Measurements from ENCODE around the gene SAC3D1. TPM values are rescaled to one million over a fixed set of nuclear protein-coding genes. Genes with fewer than 3 reads are reported as not detected.

SAC3D1 gene
- total and polyA plus RNA-seq, 9 of the 15 experiments (the other 6 are each of a cell fraction or from before 2014, with no cell fraction given) = 0.20 to 35.2 (median 5.8) TPM

- Histone ChIP-seq H3K4me1 (replicated peaks in 1 of 2; ENCODE audit: control insufficient read depth in 2 of 2, insufficient read depth in 2 of 2, low read length in 2 of 2) (peaks cover 16 to 18% of the 10 kb centered on the region in 2 experiments; a peak in 4 of 5 replicates), H3K9me1 (ENCODE audit: control insufficient read depth, insufficient read depth, low read length) (no peaks in the 10 kb centered on the region), H3K27ac (ENCODE audit: extremely low read depth, low read depth, low read length) (no peak overlapping the region), H4K20me1 (replicated peaks; ENCODE audit: control insufficient read depth, insufficient read depth, low read length) (peaks cover 6% of the 10 kb centered on the region; the same call in 1 of the 2 replicates), H2AFZ (ENCODE audit: low read depth, low read length) (no peak overlapping the region), H3K79me2 (ENCODE audit: control insufficient read depth, insufficient read depth, low read length) (peaks cover 46% of the 10 kb centered on the region), H3K4me3 (no peak overlapping the region), H3K4me2 (ENCODE audit: insufficient read depth, low read length) (no peak overlapping the region), H3K9me3 (replicated peaks; ENCODE audit: control insufficient read depth, insufficient read depth, low read depth, low read length) (no peaks in the 10 kb centered on the region), H3K9ac (ENCODE audit: insufficient read depth in 1 of 2, low read depth in 2 of 2, low read length in 2 of 2) (peak overlapping the region in 1 of 2 experiments; percentile 55; a peak in 1 of 4 replicates), H3K27me3 (ENCODE audit: control insufficient read depth in 2 of 2, insufficient read depth in 2 of 2, low read length in 2 of 2) (no peaks in the 10 kb centered on the region), H3K36me3 (ENCODE audit: control insufficient read depth, insufficient read depth, low read length) (peaks cover 63% of the 10 kb centered on the region)
- ATAC-seq = peak; percentile 69
- WGBS (ENCODE audit: insufficient coverage, low coverage, missing lambda C conversion rate) = 62% methylated on average over 4 of the region's 4 CpGs
- ChIA-PET CTCF (ENCODE audit: low intra/inter-chr PET ratio) (interaction anchor here (0.5 to 3.0 kb wide), 2 partner anchors 64 to 955 kb away, joined by 4 to 18 read pairs; partner anchors contain the start of gene ARL2), POLR2A (interaction anchor here (0.6 to 1.8 kb wide), 5 partner anchors 8 to 1211 kb away, joined by 3 to 4 read pairs (median 3); no protein-coding TSS in a partner anchor)
- intact Hi-C loops (cut with micrococcal nuclease) = no loop called here
- DNase-seq (ENCODE audit: extremely low read depth in 1 of 4, low spot score in 3 of 4) = peak in 1 of 4 experiments; percentile 45
- in situ Hi-C loops (cut with MboI) = no loop called here
- no TSS peak for BruUV-seq (replicated peaks)
- peak; percentile 79 for FAIRE-seq
- TF ChIP-seq, protein P1, sequence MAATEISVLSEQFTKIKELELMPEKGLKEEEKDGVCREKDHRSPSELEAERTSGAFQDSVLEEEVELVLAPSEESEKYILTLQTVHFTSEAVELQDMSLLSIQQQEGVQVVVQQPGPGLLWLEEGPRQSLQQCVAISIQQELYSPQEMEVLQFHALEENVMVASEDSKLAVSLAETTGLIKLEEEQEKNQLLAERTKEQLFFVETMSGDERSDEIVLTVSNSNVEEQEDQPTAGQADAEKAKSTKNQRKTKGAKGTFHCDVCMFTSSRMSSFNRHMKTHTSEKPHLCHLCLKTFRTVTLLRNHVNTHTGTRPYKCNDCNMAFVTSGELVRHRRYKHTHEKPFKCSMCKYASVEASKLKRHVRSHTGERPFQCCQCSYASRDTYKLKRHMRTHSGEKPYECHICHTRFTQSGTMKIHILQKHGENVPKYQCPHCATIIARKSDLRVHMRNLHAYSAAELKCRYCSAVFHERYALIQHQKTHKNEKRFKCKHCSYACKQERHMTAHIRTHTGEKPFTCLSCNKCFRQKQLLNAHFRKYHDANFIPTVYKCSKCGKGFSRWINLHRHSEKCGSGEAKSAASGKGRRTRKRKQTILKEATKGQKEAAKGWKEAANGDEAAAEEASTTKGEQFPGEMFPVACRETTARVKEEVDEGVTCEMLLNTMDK (IDR thresholded peaks at IDR 0.05; ENCODE audit: borderline replicate concordance, insufficient read depth, low read depth, low read length, poor library complexity, severe bottlenecking) = peak; percentile 54
- TF ChIP-seq FOXK2 (conservative IDR thresholded peaks at IDR 0.05 in 1 of 2, IDR thresholded peaks at IDR 0.05 in 1 of 2; ENCODE audit: low read depth in 2 of 2) (no peak), MEIS2 (IDR thresholded peaks at IDR 0.05; ENCODE audit: partially characterized antibody) (no peak), POLR2AphosphoS2 (IDR thresholded peaks at IDR 0.05; ENCODE audit: low read length) (no peak), KLF16 (IDR thresholded peaks at IDR 0.05) (no peak)
- TF ChIP-seq, protein P2, sequence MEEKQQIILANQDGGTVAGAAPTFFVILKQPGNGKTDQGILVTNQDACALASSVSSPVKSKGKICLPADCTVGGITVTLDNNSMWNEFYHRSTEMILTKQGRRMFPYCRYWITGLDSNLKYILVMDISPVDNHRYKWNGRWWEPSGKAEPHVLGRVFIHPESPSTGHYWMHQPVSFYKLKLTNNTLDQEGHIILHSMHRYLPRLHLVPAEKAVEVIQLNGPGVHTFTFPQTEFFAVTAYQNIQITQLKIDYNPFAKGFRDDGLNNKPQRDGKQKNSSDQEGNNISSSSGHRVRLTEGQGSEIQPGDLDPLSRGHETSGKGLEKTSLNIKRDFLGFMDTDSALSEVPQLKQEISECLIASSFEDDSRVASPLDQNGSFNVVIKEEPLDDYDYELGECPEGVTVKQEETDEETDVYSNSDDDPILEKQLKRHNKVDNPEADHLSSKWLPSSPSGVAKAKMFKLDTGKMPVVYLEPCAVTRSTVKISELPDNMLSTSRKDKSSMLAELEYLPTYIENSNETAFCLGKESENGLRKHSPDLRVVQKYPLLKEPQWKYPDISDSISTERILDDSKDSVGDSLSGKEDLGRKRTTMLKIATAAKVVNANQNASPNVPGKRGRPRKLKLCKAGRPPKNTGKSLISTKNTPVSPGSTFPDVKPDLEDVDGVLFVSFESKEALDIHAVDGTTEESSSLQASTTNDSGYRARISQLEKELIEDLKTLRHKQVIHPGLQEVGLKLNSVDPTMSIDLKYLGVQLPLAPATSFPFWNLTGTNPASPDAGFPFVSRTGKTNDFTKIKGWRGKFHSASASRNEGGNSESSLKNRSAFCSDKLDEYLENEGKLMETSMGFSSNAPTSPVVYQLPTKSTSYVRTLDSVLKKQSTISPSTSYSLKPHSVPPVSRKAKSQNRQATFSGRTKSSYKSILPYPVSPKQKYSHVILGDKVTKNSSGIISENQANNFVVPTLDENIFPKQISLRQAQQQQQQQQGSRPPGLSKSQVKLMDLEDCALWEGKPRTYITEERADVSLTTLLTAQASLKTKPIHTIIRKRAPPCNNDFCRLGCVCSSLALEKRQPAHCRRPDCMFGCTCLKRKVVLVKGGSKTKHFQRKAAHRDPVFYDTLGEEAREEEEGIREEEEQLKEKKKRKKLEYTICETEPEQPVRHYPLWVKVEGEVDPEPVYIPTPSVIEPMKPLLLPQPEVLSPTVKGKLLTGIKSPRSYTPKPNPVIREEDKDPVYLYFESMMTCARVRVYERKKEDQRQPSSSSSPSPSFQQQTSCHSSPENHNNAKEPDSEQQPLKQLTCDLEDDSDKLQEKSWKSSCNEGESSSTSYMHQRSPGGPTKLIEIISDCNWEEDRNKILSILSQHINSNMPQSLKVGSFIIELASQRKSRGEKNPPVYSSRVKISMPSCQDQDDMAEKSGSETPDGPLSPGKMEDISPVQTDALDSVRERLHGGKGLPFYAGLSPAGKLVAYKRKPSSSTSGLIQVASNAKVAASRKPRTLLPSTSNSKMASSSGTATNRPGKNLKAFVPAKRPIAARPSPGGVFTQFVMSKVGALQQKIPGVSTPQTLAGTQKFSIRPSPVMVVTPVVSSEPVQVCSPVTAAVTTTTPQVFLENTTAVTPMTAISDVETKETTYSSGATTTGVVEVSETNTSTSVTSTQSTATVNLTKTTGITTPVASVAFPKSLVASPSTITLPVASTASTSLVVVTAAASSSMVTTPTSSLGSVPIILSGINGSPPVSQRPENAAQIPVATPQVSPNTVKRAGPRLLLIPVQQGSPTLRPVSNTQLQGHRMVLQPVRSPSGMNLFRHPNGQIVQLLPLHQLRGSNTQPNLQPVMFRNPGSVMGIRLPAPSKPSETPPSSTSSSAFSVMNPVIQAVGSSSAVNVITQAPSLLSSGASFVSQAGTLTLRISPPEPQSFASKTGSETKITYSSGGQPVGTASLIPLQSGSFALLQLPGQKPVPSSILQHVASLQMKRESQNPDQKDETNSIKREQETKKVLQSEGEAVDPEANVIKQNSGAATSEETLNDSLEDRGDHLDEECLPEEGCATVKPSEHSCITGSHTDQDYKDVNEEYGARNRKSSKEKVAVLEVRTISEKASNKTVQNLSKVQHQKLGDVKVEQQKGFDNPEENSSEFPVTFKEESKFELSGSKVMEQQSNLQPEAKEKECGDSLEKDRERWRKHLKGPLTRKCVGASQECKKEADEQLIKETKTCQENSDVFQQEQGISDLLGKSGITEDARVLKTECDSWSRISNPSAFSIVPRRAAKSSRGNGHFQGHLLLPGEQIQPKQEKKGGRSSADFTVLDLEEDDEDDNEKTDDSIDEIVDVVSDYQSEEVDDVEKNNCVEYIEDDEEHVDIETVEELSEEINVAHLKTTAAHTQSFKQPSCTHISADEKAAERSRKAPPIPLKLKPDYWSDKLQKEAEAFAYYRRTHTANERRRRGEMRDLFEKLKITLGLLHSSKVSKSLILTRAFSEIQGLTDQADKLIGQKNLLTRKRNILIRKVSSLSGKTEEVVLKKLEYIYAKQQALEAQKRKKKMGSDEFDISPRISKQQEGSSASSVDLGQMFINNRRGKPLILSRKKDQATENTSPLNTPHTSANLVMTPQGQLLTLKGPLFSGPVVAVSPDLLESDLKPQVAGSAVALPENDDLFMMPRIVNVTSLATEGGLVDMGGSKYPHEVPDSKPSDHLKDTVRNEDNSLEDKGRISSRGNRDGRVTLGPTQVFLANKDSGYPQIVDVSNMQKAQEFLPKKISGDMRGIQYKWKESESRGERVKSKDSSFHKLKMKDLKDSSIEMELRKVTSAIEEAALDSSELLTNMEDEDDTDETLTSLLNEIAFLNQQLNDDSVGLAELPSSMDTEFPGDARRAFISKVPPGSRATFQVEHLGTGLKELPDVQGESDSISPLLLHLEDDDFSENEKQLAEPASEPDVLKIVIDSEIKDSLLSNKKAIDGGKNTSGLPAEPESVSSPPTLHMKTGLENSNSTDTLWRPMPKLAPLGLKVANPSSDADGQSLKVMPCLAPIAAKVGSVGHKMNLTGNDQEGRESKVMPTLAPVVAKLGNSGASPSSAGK (IDR thresholded peaks at IDR 0.05) = 0 out of 2 replicates have a peak, but pooled peaks have one; percentile 24
- TF ChIP-seq, protein P3, sequence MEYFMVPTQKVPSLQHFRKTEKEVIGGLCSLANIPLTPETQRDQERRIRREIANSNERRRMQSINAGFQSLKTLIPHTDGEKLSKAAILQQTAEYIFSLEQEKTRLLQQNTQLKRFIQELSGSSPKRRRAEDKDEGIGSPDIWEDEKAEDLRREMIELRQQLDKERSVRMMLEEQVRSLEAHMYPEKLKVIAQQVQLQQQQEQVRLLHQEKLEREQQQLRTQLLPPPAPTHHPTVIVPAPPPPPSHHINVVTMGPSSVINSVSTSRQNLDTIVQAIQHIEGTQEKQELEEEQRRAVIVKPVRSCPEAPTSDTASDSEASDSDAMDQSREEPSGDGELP (CRISPR knock-in tag; IDR thresholded peaks at IDR 0.05; ENCODE audit: borderline replicate concordance) = 0 out of 2 replicates have a peak, but pooled peaks have one; percentile 15
Measured at GRCh38 chr11:65077451-65077850, 36.4 kb downstream of the SAC3D1 start.
